Measurements from ENCODE around the gene PRPF4. TPM values are rescaled to one million over a fixed set of nuclear protein-coding genes. Genes with fewer than 3 reads are reported as not detected.
"Not testable (repeated sequence)": the region's sequence is repeated elsewhere in the genome, so short reads cannot be mapped to it uniquely, and the experiment has no call there.

The PRPF4 gene
- total RNA-seq, 1 donor from 2014 or later: 21.8 TPM

- no peak for DNase-seq (ENCODE audit: low read depth in 2 of 2)
Observed at GRCh38 chr9:113267911-113268566, 7.4 kb upstream of the PRPF4 start.

GRCh38 chr9:113269355-113269754, 6.1 kb upstream of the PRPF4 start:
- DNase-seq (ENCODE audit: low read depth in 2 of 2): no peak

- DNase-seq (ENCODE audit: low read depth in 2 of 2): no peak
Observed at GRCh38 chr9:113269871-113270270, 5.6 kb upstream of the PRPF4 start.

- DNase-seq (ENCODE audit: low read depth in 2 of 2): peak; percentile 64 to 76
Observed at GRCh38 chr9:113274474-113275156, 843 bp upstream of the PRPF4 start.

- DNase-seq (ENCODE audit: low read depth in 2 of 2): no peak
Observed at GRCh38 chr9:113278840-113279239, 3.4 kb downstream of the PRPF4 start.

- no peak for DNase-seq (ENCODE audit: low read depth in 2 of 2)
Observed at GRCh38 chr9:113281356-113281755, 5.9 kb downstream of the PRPF4 start.

- DNase-seq (ENCODE audit: low read depth in 2 of 2): peak in 1 of 2 donors; percentile 42
Observed at GRCh38 chr9:113289091-113289490, 13.6 kb downstream of the PRPF4 start.

GRCh38 chr9:113290052-113290607, 14.7 kb downstream of the PRPF4 start:
- DNase-seq (ENCODE audit: low read depth in 2 of 2): peak in 1 of 2 donors; percentile 13

- no peak for DNase-seq (ENCODE audit: low read depth in 2 of 2)
Observed at GRCh38 chr9:113293285-113293878, 17.9 kb downstream of the PRPF4 start.

GRCh38 chr9:113296247-113296646, 20.8 kb downstream of the PRPF4 start:
- not testable (repeated sequence) for DNase-seq (ENCODE audit: low read depth in 2 of 2)

- DNase-seq (ENCODE audit: low read depth in 2 of 2): no peak
Observed at GRCh38 chr9:113296796-113297558, 21.5 kb downstream of the PRPF4 start.

- DNase-seq (ENCODE audit: low read depth in 2 of 2): no peak
Observed at GRCh38 chr9:113298311-113298710, 22.9 kb downstream of the PRPF4 start.

- no peak for DNase-seq (ENCODE audit: low read depth in 2 of 2)
Observed at GRCh38 chr9:113298924-113299770, 23.7 kb downstream of the PRPF4 start.

- peak in 1 of 2 donors; percentile 46 for DNase-seq (ENCODE audit: low read depth in 2 of 2)
Observed at GRCh38 chr9:113299800-113300292, 24.4 kb downstream of the PRPF4 start.

- no peak for DNase-seq (ENCODE audit: low read depth in 2 of 2)
Observed at GRCh38 chr9:113301548-113301947, 26.1 kb downstream of the PRPF4 start.

- no peak for DNase-seq (ENCODE audit: low read depth in 2 of 2)
Observed at GRCh38 chr9:113302792-113303418, 27.4 kb downstream of the PRPF4 start, which contains the start of gene RNF183. Gene RNF183, minus strand, starts transcription at chr9:113303376. Its CDS starts 5,192 bp downstream, at chr9:113298184.

GRCh38 chr9:113306566-113306965, 31.1 kb downstream of the PRPF4 start:
- no peak for DNase-seq (ENCODE audit: low read depth in 2 of 2)

- DNase-seq (ENCODE audit: low read depth in 2 of 2): no peak
Observed at GRCh38 chr9:113307396-113307975, 32.0 kb downstream of the PRPF4 start.

- peak; percentile 33 to 58 for DNase-seq (ENCODE audit: low read depth in 2 of 2)
Observed at GRCh38 chr9:113309204-113309813, 33.9 kb downstream of the PRPF4 start.

Measured in dermis microvascular lymphatic vessel endothelial cell (primary cell).